GM20431 (cell line): ENCODE results near the gene KNTC1.
"Not testable (repeated sequence)": the region's sequence is repeated elsewhere in the genome, so short reads cannot be mapped to it uniquely, and the experiment has no call there.

Experiments used
- in situ Hi-C: fragments of 300-500 bp; cut with MseI, MboI; formaldehyde crosslinking; loops from one replicate; pipeline ENCODE4 v1.15.0; 2020; ENCODE audit warnings: low sequenced_read_pairs; ENCODE audit not compliant: unreplicated experiment

Gene KNTC1

DNA sequence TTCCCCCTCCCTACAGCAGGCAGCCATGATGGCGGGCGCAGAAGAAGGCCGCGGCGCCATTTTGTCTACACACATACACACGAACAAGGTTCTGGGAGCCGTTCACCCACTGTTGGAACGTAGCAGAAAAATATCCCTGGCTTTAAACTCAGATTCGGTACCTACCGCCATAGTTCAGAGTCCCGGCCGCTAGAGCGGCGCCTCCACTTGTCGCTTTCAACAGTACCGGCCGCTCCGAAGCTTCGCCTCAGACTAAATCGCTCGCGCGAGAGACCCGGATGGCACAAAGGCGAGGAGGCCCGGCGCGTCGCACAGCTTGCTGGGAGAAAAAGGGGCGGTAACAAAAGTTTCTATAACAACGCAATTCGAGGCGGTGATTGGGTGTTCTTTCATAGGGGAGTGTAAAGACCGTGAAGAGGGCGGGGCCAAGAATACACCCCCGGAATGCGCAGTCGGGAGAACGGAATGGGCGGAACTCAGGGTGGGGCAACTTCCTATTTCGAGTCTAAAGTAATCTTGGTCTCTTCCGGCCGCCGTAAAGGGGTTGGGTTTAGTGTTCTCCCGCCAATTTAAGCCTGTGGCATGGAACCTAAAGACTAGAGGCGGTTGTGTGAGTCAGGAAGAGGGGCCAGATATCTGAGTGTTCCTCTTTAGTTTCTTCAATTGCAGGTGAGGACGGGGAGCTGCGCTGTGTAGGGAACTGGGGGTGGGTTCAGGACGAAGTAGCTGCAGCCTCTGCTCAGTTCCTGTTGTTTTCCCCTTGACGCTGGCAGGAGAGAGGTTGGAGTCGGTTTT, at the start of gene KNTC1, which contains the start of gene RSRC2:
KNTC1 (plus strand) TSS at position 567 of the 795 bp plus-strand sequence. CDS start 2,815 bp downstream, outside the sequence.
RSRC2 (minus strand) TSS at position 254 of the 795 bp plus-strand sequence; CDS start at position 171, 83 bp downstream.
- in situ Hi-C loops = no loop called here

DNA sequence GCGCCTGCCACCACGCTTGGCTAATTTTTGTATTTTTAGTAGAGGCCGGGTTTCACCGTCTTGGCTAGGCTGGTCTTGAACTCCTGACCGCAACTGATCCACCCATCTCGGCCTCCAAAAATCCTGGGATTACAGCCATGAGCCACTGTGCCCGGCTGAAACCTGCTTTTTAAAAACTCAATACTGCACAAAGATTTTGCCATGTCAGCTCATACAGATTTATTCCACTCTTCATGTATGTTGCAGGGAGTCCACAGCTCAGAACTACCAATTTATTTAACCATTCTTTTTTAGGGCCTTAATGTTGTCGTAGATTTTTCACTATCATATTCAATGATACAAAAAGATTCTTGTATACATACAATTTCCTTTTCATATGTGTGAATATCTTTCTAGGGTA, 46.3 kb upstream of the KNTC1 start:
- in situ Hi-C loops = no loop called here

- in situ Hi-C loops = no loop called here
Observed at GRCh38 chr12:122481861-122482260, 45.2 kb upstream of the KNTC1 start.

GRCh38 chr12:122483969-122484368, 43.1 kb upstream of the KNTC1 start:
- in situ Hi-C loops = no loop called here

GRCh38 chr12:122484385-122484784, 42.7 kb upstream of the KNTC1 start:
- in situ Hi-C loops = not testable (repeated sequence)

DNA sequence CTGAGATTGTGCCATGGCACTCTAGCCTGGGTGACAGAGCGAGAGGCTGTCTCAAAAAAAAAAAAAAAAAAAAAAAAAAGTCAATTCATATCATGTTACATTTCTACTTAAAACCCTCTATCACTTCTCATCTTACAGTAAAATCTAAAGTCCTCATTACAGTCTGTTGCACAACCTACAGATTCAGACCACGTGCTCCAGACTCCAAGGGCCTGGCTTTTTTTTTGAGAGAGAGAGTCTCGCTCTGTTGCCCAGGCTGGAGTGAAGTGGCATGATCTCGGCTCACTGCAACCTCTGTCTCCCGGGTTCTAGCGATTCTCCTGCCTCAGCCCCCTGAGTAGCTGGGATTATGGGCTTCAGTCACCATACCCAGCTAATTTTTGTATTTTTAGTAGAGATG, 40.7 kb upstream of the KNTC1 start:
- in situ Hi-C loops = not testable (repeated sequence)

- in situ Hi-C loops = no loop called here
Observed at GRCh38 chr12:122486805-122487426, 40.1 kb upstream of the KNTC1 start.

DNA sequence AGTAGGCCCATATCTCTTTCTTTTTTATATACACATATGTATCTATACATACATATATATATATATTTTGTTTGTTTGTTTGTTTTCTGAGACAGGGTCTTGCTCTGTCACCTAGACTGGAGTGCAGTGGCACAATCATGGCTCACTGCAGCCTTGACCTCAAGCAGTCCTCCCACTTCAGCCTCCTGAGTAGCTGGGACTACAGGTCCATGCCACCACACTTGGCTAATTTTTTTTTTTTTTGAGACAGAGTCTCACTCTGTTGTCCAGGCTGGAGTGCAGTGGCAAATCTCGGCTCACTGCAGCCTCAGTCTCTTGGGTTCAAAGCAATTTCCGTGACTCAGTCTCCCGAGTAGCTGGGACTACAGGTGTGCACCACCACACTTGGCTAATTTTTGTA, 39.2 kb upstream of the KNTC1 start:
- in situ Hi-C loops = not testable (repeated sequence)

DNA sequence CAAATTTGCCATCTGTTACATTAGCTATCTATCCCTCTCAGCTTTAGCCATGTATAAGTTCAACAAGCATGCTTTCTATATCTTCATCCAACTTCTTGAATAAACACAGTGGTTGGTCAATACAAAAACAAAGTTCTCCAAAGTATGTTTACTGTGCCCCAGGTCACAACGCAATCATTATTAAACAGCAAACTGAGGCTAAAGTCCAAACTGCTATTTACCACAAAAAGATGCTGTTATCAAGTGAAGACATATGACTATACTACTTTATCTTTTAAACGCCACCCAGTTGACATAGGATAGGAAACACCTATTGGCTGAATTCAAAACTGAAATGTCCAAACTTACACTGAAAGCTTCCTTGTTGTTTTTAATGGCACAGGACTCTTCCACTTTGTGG, 38.0 kb upstream of the KNTC1 start:
- in situ Hi-C loops = no loop called here

DNA sequence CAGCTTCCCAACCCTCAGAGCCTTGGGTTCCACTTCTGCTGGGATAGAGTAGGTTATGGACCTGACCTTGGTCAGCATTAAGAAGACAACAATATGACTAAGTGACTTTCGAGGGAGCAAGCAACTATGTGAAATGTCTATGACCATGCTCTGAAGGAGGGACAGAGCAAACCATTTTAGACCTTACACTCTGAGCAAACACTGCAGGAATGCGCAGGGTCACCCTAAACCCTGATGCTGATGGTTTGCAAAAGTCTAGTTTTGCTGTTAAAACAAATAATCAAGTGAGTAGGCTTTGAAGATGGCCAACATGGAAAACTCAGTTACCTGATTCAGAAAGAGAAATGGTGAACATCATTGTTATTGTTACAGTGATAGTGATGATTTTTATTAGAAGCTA, 35.1 kb upstream of the KNTC1 start:
- in situ Hi-C loops = no loop called here

- in situ Hi-C loops = not testable (repeated sequence)
Observed at GRCh38 chr12:122493222-122493621, 33.8 kb upstream of the KNTC1 start.

DNA sequence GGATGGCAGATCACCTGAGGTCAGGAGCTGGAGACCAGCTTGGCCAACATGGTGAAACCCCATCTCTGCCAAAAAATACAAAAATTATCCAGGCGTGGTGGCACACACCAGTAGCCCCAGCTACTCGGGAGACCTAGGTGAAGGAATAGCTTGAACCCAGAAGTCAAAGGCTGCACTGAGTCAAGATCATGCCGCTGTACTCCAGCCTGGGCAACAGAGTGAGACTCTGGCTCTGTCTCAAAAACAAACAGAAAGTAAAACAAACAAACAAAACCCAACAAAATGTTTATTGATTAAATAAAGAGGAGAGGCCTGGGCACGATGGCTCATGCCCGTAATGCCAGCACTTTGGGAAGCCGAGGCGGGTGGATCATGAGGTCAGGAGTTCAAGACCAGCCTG, 31.8 kb upstream of the KNTC1 start:
- in situ Hi-C loops = no loop called here

- in situ Hi-C loops = no loop called here
Observed at GRCh38 chr12:122499991-122500684, 26.9 kb upstream of the KNTC1 start.

- in situ Hi-C loops = no loop called here
Observed at GRCh38 chr12:122500685-122501488, 26.2 kb upstream of the KNTC1 start, which contains the start of gene ZCCHC8. Gene ZCCHC8, minus strand, starts transcription at chr12:122500932. Its CDS starts 92 bp downstream, at chr12:122500840.

DNA sequence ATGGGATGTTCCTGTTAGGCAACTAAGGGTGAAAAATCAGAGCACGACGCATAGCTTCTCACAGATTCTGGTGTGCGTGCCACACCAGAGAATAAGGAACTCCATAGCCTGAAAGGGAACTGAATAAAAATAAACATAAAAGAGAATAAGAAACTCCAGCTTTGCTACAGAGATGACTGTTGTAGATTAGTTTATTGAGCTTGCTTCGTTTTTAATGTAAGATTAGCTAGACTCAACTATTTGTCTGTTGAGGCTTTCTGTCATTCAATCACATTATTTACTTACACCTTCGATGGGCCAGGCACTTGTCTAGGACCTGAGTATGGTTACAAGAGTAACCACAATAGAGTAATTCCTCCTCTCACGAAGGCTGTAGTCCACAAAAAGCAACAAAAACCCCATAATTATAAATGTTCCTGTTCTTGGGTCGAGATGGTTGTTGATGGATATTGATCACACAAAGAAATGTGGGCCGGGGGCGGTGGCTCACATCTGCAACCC, 25.5 kb upstream of the KNTC1 start:
- in situ Hi-C loops = no loop called here

- in situ Hi-C loops = no loop called here
Observed at GRCh38 chr12:122503147-122503751, 23.8 kb upstream of the KNTC1 start.

DNA sequence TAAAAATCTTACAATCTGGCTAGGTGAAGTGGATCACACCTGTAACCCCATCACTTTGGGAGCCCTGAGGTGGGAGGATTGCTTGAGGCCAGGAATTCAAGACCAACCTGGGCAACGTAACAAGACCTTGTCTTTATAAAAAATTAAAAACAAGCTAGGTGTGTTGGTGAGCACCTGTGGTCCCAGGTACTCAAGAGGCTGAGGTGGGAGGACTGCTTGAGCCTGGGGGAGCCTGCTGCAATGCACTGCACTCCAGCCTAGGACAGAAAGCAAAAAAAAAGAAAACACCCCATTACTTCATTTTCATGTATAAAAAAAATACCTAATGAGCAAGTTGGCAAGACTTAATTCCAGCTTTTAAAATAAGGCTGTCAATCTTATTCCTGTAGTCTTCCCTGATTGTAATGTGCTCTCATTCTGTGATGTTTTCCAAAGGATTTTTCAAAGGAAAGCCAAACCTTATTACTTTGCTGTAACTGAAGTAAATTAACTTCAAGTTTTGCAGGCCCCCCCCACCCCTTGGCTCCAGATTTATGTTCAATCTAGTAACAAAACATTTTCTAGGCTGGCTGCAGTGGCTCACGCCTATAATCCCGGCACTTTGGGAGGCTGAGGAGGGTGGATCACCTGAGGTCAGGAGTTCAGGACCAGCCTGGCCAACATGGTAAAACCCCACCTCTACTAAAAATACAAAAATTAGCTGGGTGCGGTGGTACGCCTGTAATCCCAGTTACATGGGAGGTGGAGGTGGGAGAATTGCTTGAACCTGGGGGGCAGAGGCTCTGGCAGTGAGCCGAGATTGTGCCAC, 23.1 kb upstream of the KNTC1 start:
- in situ Hi-C loops = no loop called here

DNA sequence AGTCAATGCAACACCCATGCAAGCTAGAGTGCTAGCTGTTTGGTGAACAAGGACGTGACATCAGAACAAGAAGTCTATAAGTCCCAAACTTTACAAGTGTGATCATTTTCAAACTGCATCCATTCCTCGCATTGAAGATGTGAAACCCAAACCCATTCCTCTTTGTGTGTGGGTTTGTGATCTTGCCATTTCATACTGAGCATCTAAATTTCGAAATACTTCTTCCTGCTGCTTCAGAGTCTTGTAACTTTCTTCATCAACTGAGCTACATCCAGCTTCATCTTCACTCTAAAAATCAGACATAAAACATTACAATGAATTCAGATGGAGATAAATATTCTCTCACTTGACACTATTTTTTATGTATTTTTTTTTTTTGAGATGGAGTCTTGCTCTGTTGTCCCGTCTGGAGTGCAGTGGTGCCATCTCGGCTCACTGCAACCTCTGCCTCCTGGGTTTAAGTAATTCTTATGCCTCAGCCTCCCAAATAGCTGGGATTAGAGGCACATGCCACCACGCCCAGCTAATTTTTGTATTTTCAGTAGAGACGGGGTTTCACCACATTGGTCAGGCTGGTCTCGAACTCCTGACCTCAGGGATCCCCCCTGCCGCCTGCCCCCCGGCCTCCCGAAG, 21.5 kb upstream of the KNTC1 start:
- in situ Hi-C loops = no loop called here
